GM12878 (cell line): ENCODE results near the gene FEV. TPM values are rescaled to one million over a fixed set of nuclear protein-coding genes. Genes with fewer than 3 reads are reported as not detected.

Experiments
- ATAC-seq: fragments of 200-7000 bp; cut with Tn5 transposase; 3 replicates; pipeline ENCODE4 v1.9.1; 2020; ENCODE audit warnings: mild to moderate bottlenecking, moderate library complexity
- BruUV-seq: library from RNA; stranded (reverse); fragments of 400-500 nt; replicated peaks from 2 replicates; lab custom pipeline; 2021; lab: Mats Ljungman, UMichigan
- CTCF ChIA-PET: fragments of 300-600 bp; sonication (Branson Sonifier 250); formaldehyde crosslinking; extraction: SDS; loops from one replicate; lab custom pipeline; 2021; ENCODE audit warnings: inconsistent platforms; lab: Yijun Ruan, JAX
- POLR2A ChIA-PET: fragments of 350-600 bp; formaldehyde crosslinking; extraction: SDS; loops from one replicate; lab custom pipeline; 2021; ENCODE audit warnings: inconsistent platforms; lab: Charles Lee
- RAD21 ChIA-PET: fragments of 300-600 bp; sonication (Branson Sonifier 250); formaldehyde crosslinking; loops from one replicate; lab custom pipeline; 2023; ENCODE audit warnings: antibody characterized with exemption; ENCODE audit not compliant: unreplicated experiment; lab: Charles Lee
- SMC1A ChIA-PET: fragments of 300-600 bp; sonication (Branson Sonifier 250); formaldehyde crosslinking; loops from one replicate; lab custom pipeline; 2023; ENCODE audit not compliant: unreplicated experiment, uncharacterized antibody; lab: Charles Lee
- DNase-seq: peaks from one replicate; pipeline ENCODE4 v3.0.0-alpha.2; 2011; ENCODE audit warnings: low read depth, low spot score
- FAIRE-seq: peaks from 3 replicates; lab custom pipeline; 2011; peaks lifted over from hg19 to GRCh38; lab: Jason Lieb, UNC
- H2AFZ ChIP-seq: 2 replicates; pipeline ENCODE4 v1.6.0; 2011; ENCODE audit warnings: low read depth, low read length, control low read depth; ENCODE audit not compliant: control insufficient read depth
- H3K27ac ChIP-seq: 2 replicates; pipeline ENCODE4 v1.5.1; 2011; ENCODE audit warnings: control low read depth; ENCODE audit not compliant: control insufficient read depth, insufficient read depth
- H3K27me3 ChIP-seq, 2 experiments: replicated peaks in 1 of 2; 2 replicates each; pipeline versions ENCODE4 v1.6.0 to v1.6.1; 2011; ENCODE audit warnings: low read length in 1 of 2; ENCODE audit not compliant: control insufficient read depth in 2 of 2, insufficient read depth in 2 of 2
- H3K36me3 ChIP-seq, 2 experiments: 2 replicates each; pipeline ENCODE4 v1.5.1; 2011; ENCODE audit warnings: low read length in 1 of 2; ENCODE audit not compliant: control insufficient read depth in 2 of 2, insufficient read depth in 2 of 2
- H3K4me1 ChIP-seq: 2 replicates; pipeline ENCODE4 v1.6.1; 2011; ENCODE audit warnings: mild to moderate bottlenecking, low read length, moderate library complexity, mixed read lengths; ENCODE audit not compliant: control insufficient read depth, insufficient read depth
- H3K4me2 ChIP-seq: 2 replicates; pipeline ENCODE4 v1.6.0; 2011; ENCODE audit warnings: control low read depth; ENCODE audit not compliant: control insufficient read depth, insufficient read depth
- H3K4me3 ChIP-seq: fragments of 200-600 bp; sonication (generic); 2 replicates; pipeline ENCODE4 v1.5.1; 2016
- H3K79me2 ChIP-seq: 2 replicates; pipeline ENCODE4 v1.6.0; 2011; ENCODE audit warnings: low read length; ENCODE audit not compliant: control insufficient read depth, insufficient read depth
- H3K9ac ChIP-seq: 2 replicates; pipeline ENCODE4 v1.8.0; 2011; ENCODE audit warnings: low read length, control low read depth, mixed read lengths; ENCODE audit not compliant: control insufficient read depth, insufficient read depth
- H3K9me3 ChIP-seq: replicated peaks from 3 replicates; pipeline ENCODE4 v1.5.1; 2011; ENCODE audit warnings: mild to moderate bottlenecking, low read length; ENCODE audit not compliant: control insufficient read depth, insufficient read depth
- H4K20me1 ChIP-seq: 2 replicates; pipeline ENCODE4 v1.6.0; 2011; ENCODE audit not compliant: control insufficient read depth, insufficient read depth
- ATF7 ChIP-seq: fragments of 450-650 bp; IDR thresholded peaks from 2 replicates; pipeline ENCODE4 v1.6.1; 2016; ENCODE audit warnings: low read depth, mild to moderate bottlenecking
- POLR2A ChIP-seq: IDR thresholded peaks from 2 replicates; pipeline ENCODE4 v1.6.1; 2011; ENCODE audit warnings: low read depth, mild to moderate bottlenecking, low read length
- REST ChIP-seq: IDR thresholded peaks from 2 replicates; pipeline ENCODE4 v1.6.1; 2012; ENCODE audit warnings: mild to moderate bottlenecking, low read depth, low read length
- YBX1 ChIP-seq: fragments of 450-650 bp; IDR thresholded peaks from 2 replicates; pipeline ENCODE4 v1.6.1; 2016; ENCODE audit warnings: antibody characterized with exemption
- WGBS: methylation state at CpG from one replicate; pipeline ENCODE4 v1.1.6; 2016; ENCODE audit warnings: low lambda C conversion rate; ENCODE audit not compliant: insufficient replicate concordance, insufficient coverage; ENCODE audit errors: missing lambda C conversion rate; 5-methylcytosine and 5-hydroxymethylcytosine counted together
- in situ Hi-C: fragments of 300-500 bp; cut with MboI; formaldehyde crosslinking; loops from 9 replicates; pipeline ENCODE4 v1.14.3; 2018; ENCODE audit warnings: mixed read lengths
- intact Hi-C: fragments of 100-400 bp; cut with micrococcal nuclease; formaldehyde crosslinking; loops from one replicate; pipeline ENCODE4 v1.14.2; 2022; ENCODE audit not compliant: unreplicated experiment
- polyA plus RNA-seq, 11 experiments: library from polyadenylated mRNA; depleted of rRNA in 4 of 11; unstranded in 6 of 11; stranded (reverse) in 5 of 11; fragments of >200 nt; fragmentation: Nextera tagmentation in 4 of 11; fragmentation: Illumina TruSeq in 1 of 11; extraction: Ambion mirVana in 4 of 11; extraction: Trizol in 1 of 11; gene quantifications; 1 replicate in 1 of 11; 2 replicates in 10 of 11; pipeline versions ENCODE4 v1.2.1 to v1.2.3, GENCODE V29; 2011 to 2016; ENCODE audit warnings: inconsistent platforms in 2 of 11, missing spikeins in 2 of 11, low read depth in 1 of 11
- total RNA-seq, 4 experiments: library from RNA; depleted of rRNA in 3 of 4; stranded (reverse); fragments of >200 nt in 3 of 4; fragmentation: Illumina TruSeq in 1 of 4; extraction: Trizol in 1 of 4; gene quantifications; 2 replicates each; pipeline versions ENCODE4 v1.2.1 to v1.2.3, GENCODE V29; 2013 to 2021

Gene FEV
- total and polyA plus RNA-seq, 10 of the 15 experiments (the other 5 are each of a cell fraction or from before 2014, with no cell fraction given) = not detected

- Histone ChIP-seq H3K9me3 (no peaks in the 10 kb centered on the region), H4K20me1 (no peaks in the 10 kb centered on the region), H3K27ac (no peak overlapping the region), H3K4me2 (no peak overlapping the region), H3K79me2 (no peaks in the 10 kb centered on the region), H3K27me3 (peaks cover 12 to 16% of the 10 kb centered on the region in 2 experiments; a peak in 3 of 4 replicates), H3K36me3 (no peaks in the 10 kb centered on the region), H2AFZ (no peak overlapping the region), H3K9ac (no peak overlapping the region), H3K4me1 (no peaks in the 10 kb centered on the region), H3K4me3 (no peak overlapping the region)
- ChIA-PET RAD21 (no interaction called here), CTCF (no interaction called here), POLR2A (no interaction called here), SMC1A (no interaction called here)
- in situ Hi-C loops (no loop called here), intact Hi-C loops (no loop called here)
- no peak for ATAC-seq
- WGBS = 58% methylated on average over 28 of the region's 34 CpGs
- no peak for DNase-seq
- no TSS peak for BruUV-seq
- no peak for TF ChIP-seq ATF7
- TF ChIP-seq REST = peak; percentile 70
- TF ChIP-seq POLR2A = no peak
- TF ChIP-seq YBX1 = no peak
- FAIRE-seq = no peak
Measured at GRCh38 chr2:218961651-218962570, 23.1 kb downstream of the FEV start.
